ENCODE results near the gene ZBTB7C.

- TF ChIP-seq CTCF (optimal IDR thresholded peaks at IDR 0.05 in 1 of 3, IDR thresholded peaks at IDR 0.05 in 1 of 3, conservative IDR thresholded peaks at IDR 0.05 in 1 of 3; ENCODE audit: extremely low read depth in 1 of 3, insufficient read depth in 2 of 3, low read length in 3 of 3) (no peak), EZH2 (IDR thresholded peaks at IDR 0.05; ENCODE audit: low read length) (no peak)
These were observed 159.3 kb downstream of the ZBTB7C start for GRCh38 chr18:48249854-48250253.
